Measurements from ENCODE around the gene RFNG.

The RFNG gene

DNA sequence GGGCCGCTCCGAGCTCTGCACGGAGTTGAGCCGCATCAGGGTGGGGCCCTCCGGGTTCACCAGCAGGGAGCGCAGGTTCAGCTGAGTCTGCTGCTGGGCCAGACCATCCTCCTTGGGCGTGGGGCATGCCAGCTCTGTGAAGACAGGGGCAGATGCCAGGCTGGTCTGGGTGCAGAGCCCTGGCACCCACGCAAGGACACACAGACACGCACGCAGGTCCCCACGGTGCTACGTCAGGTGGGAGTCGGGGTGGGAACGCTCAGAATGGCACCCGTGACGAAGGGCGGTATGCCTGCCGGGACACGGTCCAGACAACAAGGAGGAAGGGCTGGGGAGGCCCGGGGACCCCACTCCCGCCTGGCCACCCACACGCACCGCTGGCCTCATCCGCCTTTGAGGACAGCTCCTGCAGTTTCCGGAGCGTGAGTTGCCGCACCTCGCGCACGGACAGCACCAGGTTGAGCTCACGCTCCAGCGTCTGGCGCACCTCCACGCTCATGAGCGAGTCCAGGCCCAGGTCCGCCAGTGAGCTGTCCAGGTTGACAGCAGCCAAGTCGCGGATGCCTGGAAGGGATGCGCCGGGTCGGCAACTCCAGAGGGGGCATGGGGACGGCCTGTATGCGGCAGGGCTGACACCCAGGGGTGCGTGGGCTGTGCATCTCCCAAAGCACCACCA is 29.3 kb upstream of the RFNG start:
- no peaks in the 10 kb centered on the region for H3K36me3 ChIP-seq (ENCODE audit: low read length)
- H3K27me3 ChIP-seq (ENCODE audit: low read length), result no peaks in the 10 kb centered on the region
- H3K27ac ChIP-seq (ENCODE audit: low read depth, low read length), result no peak overlapping the region
- H3K79me2 ChIP-seq (ENCODE audit: insufficient read depth, low read length), result no peaks in the 10 kb centered on the region
- no peaks in the 10 kb centered on the region for H3K9me3 ChIP-seq (ENCODE audit: insufficient read depth, low read length)
- no peak overlapping the region for H3K4me3 ChIP-seq (ENCODE audit: insufficient read depth, low read length, poor library complexity, severe bottlenecking)
- no peaks in the 10 kb centered on the region for H4K20me1 ChIP-seq (ENCODE audit: low read depth, low read length)
- H2AFZ ChIP-seq (ENCODE audit: low read depth, low read length, severe bottlenecking), result no peak overlapping the region
- H3F3A ChIP-seq (ENCODE audit: insufficient read depth), result peaks cover 9% of the 10 kb centered on the region; the same call in 1 of the 2 replicates
- H3K4me2 ChIP-seq (ENCODE audit: low read depth, low read length, poor library complexity, severe bottlenecking), result no peak overlapping the region
- no peaks in the 10 kb centered on the region for H3K9me2 ChIP-seq (replicated peaks; ENCODE audit: insufficient read depth, low read length)
- H3K9ac ChIP-seq (ENCODE audit: low read length), result no peak overlapping the region
- TF ChIP-seq EZH2phosphoT487 (conservative IDR thresholded peaks at IDR 0.05; ENCODE audit: low read length), result no peak

DNA sequence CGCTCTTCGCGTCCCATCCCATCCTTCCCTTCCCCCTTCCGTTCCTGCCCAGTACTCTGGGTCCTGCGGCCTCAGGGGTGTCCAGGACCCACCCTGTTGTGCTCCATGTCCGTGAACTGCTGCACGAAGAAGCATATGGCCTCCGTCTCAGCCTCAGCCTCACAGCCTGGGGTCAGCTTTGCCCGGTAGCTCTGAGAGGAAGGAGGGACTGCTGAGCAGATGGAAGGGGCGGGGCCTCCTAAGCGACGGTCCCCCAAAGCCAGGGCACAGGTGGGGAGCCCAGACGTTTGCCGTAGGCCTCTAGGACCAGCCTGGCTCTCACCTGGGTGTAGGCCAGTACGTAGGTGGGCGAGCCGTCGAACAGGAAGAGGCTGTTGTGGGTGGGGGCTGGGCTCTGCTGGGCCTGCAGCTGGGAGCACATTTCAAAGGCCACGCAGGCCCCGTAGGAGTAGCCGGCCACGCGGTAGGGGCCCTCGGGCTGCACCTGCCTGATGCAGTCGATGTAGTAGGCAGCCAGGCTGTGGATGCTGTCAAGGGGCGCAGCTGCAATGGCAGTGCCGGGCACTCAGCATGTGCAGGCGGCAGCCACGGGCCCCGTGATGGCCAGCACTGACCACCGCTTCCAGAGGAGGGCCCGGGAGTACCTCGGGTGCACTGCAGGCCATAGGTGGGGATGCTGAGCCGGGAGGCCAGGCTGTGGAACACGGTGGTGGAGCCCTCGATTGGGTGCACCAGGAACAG is 28.6 kb upstream of the RFNG start:
- no peaks in the 10 kb centered on the region for H3K79me2 ChIP-seq (ENCODE audit: insufficient read depth, low read length)
- H4K20me1 ChIP-seq (ENCODE audit: low read depth, low read length), result no peaks in the 10 kb centered on the region
- H2AFZ ChIP-seq (ENCODE audit: low read depth, low read length, severe bottlenecking), result no peak overlapping the region
- H3K27ac ChIP-seq (ENCODE audit: low read depth, low read length), result no peak overlapping the region
- H3F3A ChIP-seq (ENCODE audit: insufficient read depth), result peaks cover 9% of the 10 kb centered on the region; the same call in 1 of the 2 replicates
- H3K4me2 ChIP-seq (ENCODE audit: low read depth, low read length, poor library complexity, severe bottlenecking), result no peak overlapping the region
- no peaks in the 10 kb centered on the region for H3K27me3 ChIP-seq (ENCODE audit: low read length)
- TF ChIP-seq, protein P1, sequence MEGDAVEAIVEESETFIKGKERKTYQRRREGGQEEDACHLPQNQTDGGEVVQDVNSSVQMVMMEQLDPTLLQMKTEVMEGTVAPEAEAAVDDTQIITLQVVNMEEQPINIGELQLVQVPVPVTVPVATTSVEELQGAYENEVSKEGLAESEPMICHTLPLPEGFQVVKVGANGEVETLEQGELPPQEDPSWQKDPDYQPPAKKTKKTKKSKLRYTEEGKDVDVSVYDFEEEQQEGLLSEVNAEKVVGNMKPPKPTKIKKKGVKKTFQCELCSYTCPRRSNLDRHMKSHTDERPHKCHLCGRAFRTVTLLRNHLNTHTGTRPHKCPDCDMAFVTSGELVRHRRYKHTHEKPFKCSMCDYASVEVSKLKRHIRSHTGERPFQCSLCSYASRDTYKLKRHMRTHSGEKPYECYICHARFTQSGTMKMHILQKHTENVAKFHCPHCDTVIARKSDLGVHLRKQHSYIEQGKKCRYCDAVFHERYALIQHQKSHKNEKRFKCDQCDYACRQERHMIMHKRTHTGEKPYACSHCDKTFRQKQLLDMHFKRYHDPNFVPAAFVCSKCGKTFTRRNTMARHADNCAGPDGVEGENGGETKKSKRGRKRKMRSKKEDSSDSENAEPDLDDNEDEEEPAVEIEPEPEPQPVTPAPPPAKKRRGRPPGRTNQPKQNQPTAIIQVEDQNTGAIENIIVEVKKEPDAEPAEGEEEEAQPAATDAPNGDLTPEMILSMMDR (IDR thresholded peaks at IDR 0.05; ENCODE audit: insufficient read depth, low read length, poor library complexity, severe bottlenecking), result no peak
- no peak for TF ChIP-seq EZH2phosphoT487 (conservative IDR thresholded peaks at IDR 0.05; ENCODE audit: low read length)
- H3K9me3 ChIP-seq (ENCODE audit: insufficient read depth, low read length), result no peaks in the 10 kb centered on the region
- no peaks in the 10 kb centered on the region for H3K9me2 ChIP-seq (replicated peaks; ENCODE audit: insufficient read depth, low read length)
- H3K4me3 ChIP-seq (ENCODE audit: insufficient read depth, low read length, poor library complexity, severe bottlenecking), result no peak overlapping the region
- no peaks in the 10 kb centered on the region for H3K36me3 ChIP-seq (ENCODE audit: low read length)
- H3K9ac ChIP-seq (ENCODE audit: low read length), result no peak overlapping the region

DNA sequence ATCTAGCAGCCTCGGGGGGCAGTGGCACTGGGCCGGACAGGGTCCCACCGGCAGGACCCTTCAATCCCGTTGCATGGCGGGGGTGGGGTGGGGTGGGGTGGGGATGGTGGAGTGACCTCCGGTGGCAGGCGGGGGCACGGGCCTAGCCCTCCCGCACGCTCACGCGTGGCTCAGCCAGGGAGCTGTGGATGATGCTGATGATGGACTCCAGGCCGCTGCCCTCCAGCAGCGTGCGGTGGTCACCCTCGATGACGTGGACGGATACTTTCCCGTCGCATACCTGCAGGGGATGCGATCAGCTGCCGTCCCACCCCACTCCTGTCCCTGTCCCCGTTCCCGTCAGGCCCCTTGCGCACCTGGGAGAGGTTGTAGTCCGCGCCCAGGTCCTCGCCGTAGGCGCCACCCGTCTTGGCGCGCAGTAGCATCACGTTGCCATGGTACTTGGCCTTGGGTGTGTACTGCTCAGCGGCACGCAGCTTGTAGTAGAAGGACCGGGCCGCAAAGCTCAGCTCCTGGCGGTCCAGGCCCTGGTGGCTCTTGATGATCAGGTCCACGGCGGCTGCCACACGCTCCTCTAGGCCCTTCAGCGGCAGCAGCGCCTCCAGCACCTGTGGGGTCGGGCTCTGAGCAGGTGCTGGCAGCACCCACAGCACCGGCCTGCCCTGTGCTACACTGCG is 27.5 kb upstream of the RFNG start:
- H3K4me3 ChIP-seq (ENCODE audit: insufficient read depth, low read length, poor library complexity, severe bottlenecking), result no peak overlapping the region
- H3K9ac ChIP-seq (ENCODE audit: low read length), result no peak overlapping the region
- H3K9me3 ChIP-seq (ENCODE audit: insufficient read depth, low read length), result no peaks in the 10 kb centered on the region
- no peaks in the 10 kb centered on the region for H3K36me3 ChIP-seq (ENCODE audit: low read length)
- no peak overlapping the region for H2AFZ ChIP-seq (ENCODE audit: low read depth, low read length, severe bottlenecking)
- no peaks in the 10 kb centered on the region for H3K9me2 ChIP-seq (replicated peaks; ENCODE audit: insufficient read depth, low read length)
- no peaks in the 10 kb centered on the region for H3K27me3 ChIP-seq (ENCODE audit: low read length)
- no peaks in the 10 kb centered on the region for H4K20me1 ChIP-seq (ENCODE audit: low read depth, low read length)
- H3K27ac ChIP-seq (ENCODE audit: low read depth, low read length), result no peak overlapping the region
- no peaks in the 10 kb centered on the region for H3K79me2 ChIP-seq (ENCODE audit: insufficient read depth, low read length)
- TF ChIP-seq EZH2phosphoT487 (conservative IDR thresholded peaks at IDR 0.05; ENCODE audit: low read length), result no peak
- TF ChIP-seq, protein P1 (IDR thresholded peaks at IDR 0.05; ENCODE audit: insufficient read depth, low read length, poor library complexity, severe bottlenecking), result no peak
- no peak overlapping the region for H3K4me2 ChIP-seq (ENCODE audit: low read depth, low read length, poor library complexity, severe bottlenecking)
- H3F3A ChIP-seq (ENCODE audit: insufficient read depth), result peaks cover 9% of the 10 kb centered on the region; the same call in 1 of the 2 replicates

All from SU-DHL-6 (cell line).